H9 (cell line): ENCODE results near the gene HCN4. TPM values are rescaled to one million over a fixed set of nuclear protein-coding genes. Genes with fewer than 3 reads are reported as not detected.

Source experiments
- DNase-seq: peaks from one replicate; pipeline ENCODE4 v3.0.0-alpha.2; 2017
- H2AFZ ChIP-seq: one replicate; pipeline ENCODE4 v1.6.1; 2013; ENCODE audit warnings: mild to moderate bottlenecking, low read length, control low read depth, moderate library complexity
- H2AK5ac ChIP-seq: 2 replicates; pipeline ENCODE4 v1.6.1; 2013; ENCODE audit warnings: low read length, control low read depth, mixed read lengths; ENCODE audit not compliant: insufficient read length
- H2BK120ac ChIP-seq: one replicate; pipeline ENCODE4 v1.6.1; 2013; ENCODE audit warnings: low read depth, mild to moderate bottlenecking, low read length, control low read depth, inconsistent platforms; ENCODE audit not compliant: poor library complexity, severe bottlenecking
- H2BK12ac ChIP-seq: 2 replicates; pipeline ENCODE4 v1.6.1; 2013; ENCODE audit warnings: low read length, control low read depth, mixed read lengths, low read depth; ENCODE audit not compliant: insufficient read length
- H2BK15ac ChIP-seq: 2 replicates; pipeline ENCODE4 v1.6.1; 2013; ENCODE audit warnings: low read depth, low read length, control low read depth
- H2BK20ac ChIP-seq: one replicate; pipeline ENCODE4 v1.6.1; 2013; ENCODE audit warnings: low read depth, mild to moderate bottlenecking, low read length, control low read depth, inconsistent platforms; ENCODE audit not compliant: poor library complexity, severe bottlenecking
- H2BK5ac ChIP-seq: 2 replicates; pipeline ENCODE4 v1.6.1; 2013; ENCODE audit warnings: low read length, control low read depth, mixed read lengths; ENCODE audit not compliant: insufficient read length
- H3K14ac ChIP-seq: 2 replicates; pipeline ENCODE4 v1.6.1; 2013; ENCODE audit warnings: low read length, control low read depth; ENCODE audit not compliant: insufficient read depth
- H3K18ac ChIP-seq: 2 replicates; pipeline ENCODE4 v1.6.1; 2013; ENCODE audit warnings: low read depth, mild to moderate bottlenecking, mixed read lengths, low read length, control low read depth; ENCODE audit not compliant: insufficient read length
- H3K23ac ChIP-seq: 2 replicates; pipeline ENCODE4 v1.6.1; 2013; ENCODE audit warnings: low read length, control low read depth, mixed read lengths, low read depth; ENCODE audit not compliant: insufficient read length
- H3K23me2 ChIP-seq: 2 replicates; pipeline ENCODE4 v1.6.1; 2013; ENCODE audit warnings: low read depth, mild to moderate bottlenecking, mixed read lengths, low read length, control low read depth; ENCODE audit not compliant: insufficient read length, poor library complexity, severe bottlenecking
- H3K27ac ChIP-seq: 2 replicates; pipeline ENCODE4 v1.5.1; 2013; ENCODE audit warnings: low read length, control low read depth, mixed read lengths, low read depth; ENCODE audit not compliant: insufficient read length
- H3K27me3 ChIP-seq: 2 replicates; pipeline ENCODE4 v1.6.1; 2013; ENCODE audit warnings: low read length, control low read depth, inconsistent platforms; ENCODE audit not compliant: insufficient read depth
- H3K4ac ChIP-seq: 2 replicates; pipeline ENCODE4 v1.6.1; 2013; ENCODE audit warnings: low read depth, mild to moderate bottlenecking, control low read depth, inconsistent platforms, low read length, moderate library complexity
- H3K4me1 ChIP-seq: 2 replicates; pipeline ENCODE4 v1.6.1; 2013; ENCODE audit warnings: low read length, control low read depth, inconsistent platforms; ENCODE audit not compliant: insufficient read depth
- H3K4me2 ChIP-seq: 2 replicates; pipeline ENCODE4 v1.6.1; 2013; ENCODE audit warnings: low read length, control low read depth, mixed read lengths; ENCODE audit not compliant: insufficient read length, insufficient read depth
- H3K56ac ChIP-seq: 2 replicates; pipeline ENCODE4 v1.6.1; 2013; ENCODE audit warnings: low read depth, mild to moderate bottlenecking, mixed read lengths, low read length, control low read depth; ENCODE audit not compliant: insufficient read length
- H3K79me1 ChIP-seq: 2 replicates; pipeline ENCODE4 v1.6.1; 2013; ENCODE audit warnings: low read depth, mild to moderate bottlenecking, moderate library complexity, low read length, control low read depth, inconsistent platforms; ENCODE audit not compliant: insufficient read depth, poor library complexity, severe bottlenecking
- H3K79me2 ChIP-seq: 2 replicates; pipeline ENCODE4 v1.6.1; 2013; ENCODE audit warnings: low read length, control low read depth, inconsistent platforms; ENCODE audit not compliant: insufficient read depth
- H3K9ac ChIP-seq: 2 replicates; pipeline ENCODE4 v1.6.1; 2013; ENCODE audit warnings: low read length, control low read depth, mixed read lengths; ENCODE audit not compliant: insufficient read length; ENCODE audit errors: extremely low read depth
- H3K9me3 ChIP-seq: one replicate; pipeline ENCODE4 v1.6.1; 2013; ENCODE audit warnings: low read depth, low read length, inconsistent platforms; ENCODE audit not compliant: control insufficient read depth
- H3T11ph ChIP-seq: one replicate; pipeline ENCODE4 v1.6.1; 2013; ENCODE audit warnings: mild to moderate bottlenecking, low read length, control low read depth, inconsistent platforms
- H4K20me1 ChIP-seq: one replicate; pipeline ENCODE4 v1.6.1; 2013; ENCODE audit not compliant: control insufficient read depth, insufficient read length, insufficient read depth
- H4K5ac ChIP-seq: 2 replicates; pipeline ENCODE4 v1.6.1; 2013; ENCODE audit warnings: low read depth, mild to moderate bottlenecking, mixed read lengths, low read length, control low read depth; ENCODE audit not compliant: insufficient read length
- H4K8ac ChIP-seq: replicated peaks from 2 replicates; pipeline ENCODE4 v1.6.1; 2013; ENCODE audit warnings: low read length, control low read depth, mixed read lengths, low read depth; ENCODE audit not compliant: insufficient read length
- H4K91ac ChIP-seq: 2 replicates; pipeline ENCODE4 v1.6.1; 2013; ENCODE audit warnings: low read depth, mild to moderate bottlenecking, moderate library complexity, mixed read lengths, low read length, control low read depth; ENCODE audit not compliant: insufficient read length
- H3K27ac Mint-ChIP-seq, 3 experiments: 2 replicates in 2 of 3; 3 replicates in 1 of 3; pipeline ENCODE4 v1.8.0; 2020 to 2021; ENCODE audit warnings: mixed read lengths in 3 of 3, mild to moderate bottlenecking in 1 of 3, moderate library complexity in 1 of 3
- H3K27me3 Mint-ChIP-seq: 2 replicates; pipeline ENCODE4 v1.8.0; 2021; ENCODE audit warnings: low read depth, mild to moderate bottlenecking, moderate library complexity, mixed read lengths
- H3K36me3 Mint-ChIP-seq, 3 experiments: 2 replicates in 2 of 3; 3 replicates in 1 of 3; pipeline ENCODE4 v1.8.0; 2020 to 2021; ENCODE audit warnings: low read depth in 3 of 3, mixed read lengths in 3 of 3; ENCODE audit not compliant: insufficient read depth in 1 of 3
- H3K4me1 Mint-ChIP-seq, 2 experiments: 2 replicates each; pipeline ENCODE4 v1.8.0; 2020; ENCODE audit warnings: mixed read lengths in 2 of 2
- H3K4me3 Mint-ChIP-seq, 2 experiments: 2 replicates in 1 of 2; 3 replicates in 1 of 2; pipeline ENCODE4 v1.8.0; 2020 to 2021; ENCODE audit warnings: mild to moderate bottlenecking in 2 of 2, mixed read lengths in 2 of 2, moderate library complexity in 1 of 2
- H3K9me3 Mint-ChIP-seq, 2 experiments: 2 replicates in 1 of 2; 3 replicates in 1 of 2; pipeline ENCODE4 v1.8.0; 2020; ENCODE audit warnings: mild to moderate bottlenecking in 2 of 2, mixed read lengths in 2 of 2, moderate library complexity in 1 of 2
- CTCF ChIP-seq: fragments of 200-600 bp; sonication (generic); conservative IDR thresholded peaks from 3 replicates; pipeline ENCODE4 v1.8.0; 2021; ENCODE audit warnings: antibody characterized with exemption, mild to moderate bottlenecking
- WGBS: extraction: QIAGEN DNeasy Blood & Tissue Kit; methylation state at CpG from one replicate; pipeline ENCODE4 v1.1.7; 2013; ENCODE audit warnings: missing lambda C conversion rate, low lambda C conversion rate, mixed read lengths; ENCODE audit not compliant: insufficient read length; ENCODE audit errors: extremely low coverage; 5-methylcytosine and 5-hydroxymethylcytosine counted together
- total RNA-seq: library from RNA; stranded (reverse); gene quantifications from 2 replicates; pipeline ENCODE4 v1.2.1, GENCODE V29; 2021

Gene HCN4
- total RNA-seq, 1 experiment from 2014 or later, result 10.5 TPM

- Histone ChIP-seq H3K27ac (no peak overlapping the region), H3K4me2 (no peak overlapping the region), H3K4me1 (no peaks in the 10 kb centered on the region), H3K23me2 (no peaks in the 10 kb centered on the region), H3T11ph (no peak overlapping the region), H3K14ac (no peak overlapping the region), H2AK5ac (no peak overlapping the region), H3K27me3 (no peaks in the 10 kb centered on the region), H2AFZ (no peak overlapping the region), H2BK15ac (no peak overlapping the region), H3K9me3 (no peaks in the 10 kb centered on the region), H4K8ac (no peak overlapping the region), H2BK20ac (no peak overlapping the region), H3K79me1 (no peaks in the 10 kb centered on the region), H3K9ac (no peak overlapping the region), H3K56ac (no peak overlapping the region), H2BK12ac (no peak overlapping the region), H2BK5ac (no peak overlapping the region), H4K91ac (no peak overlapping the region), H4K20me1 (peaks cover 3% of the 10 kb centered on the region), H4K5ac (no peak overlapping the region), H3K23ac (no peak overlapping the region), H3K79me2 (no peaks in the 10 kb centered on the region), H3K4ac (no peak overlapping the region), H3K18ac (no peak overlapping the region), H2BK120ac (no peak overlapping the region)
- no CpG with 5 or more reads among the region's 8 CpGs for WGBS
- no peak for TF ChIP-seq CTCF
- no peaks in the 10 kb centered on the region for H3K27me3 Mint-ChIP-seq
- H3K9me3 Mint-ChIP-seq, result no peaks in the 10 kb centered on the region
- H3K4me1 Mint-ChIP-seq, result 0 out of 4 replicates have a peak, but pooled peaks cover 0 to 4% of the 10 kb centered on the region in 2 experiments
- no peak overlapping the region for H3K27ac Mint-ChIP-seq
- H3K36me3 Mint-ChIP-seq, result peaks cover 2 to 9% (median 7%) of the 10 kb centered on the region in 3 experiments; a peak in 5 of 7 replicates
- H3K4me3 Mint-ChIP-seq, result no peak overlapping the region
- DNase-seq, result no peak
Measured at GRCh38 chr15:73337187-73337586, 31.6 kb downstream of the HCN4 start.
